Measurements from ENCODE around the gene B4GALNT3.

B4GALNT3 gene

DNA sequence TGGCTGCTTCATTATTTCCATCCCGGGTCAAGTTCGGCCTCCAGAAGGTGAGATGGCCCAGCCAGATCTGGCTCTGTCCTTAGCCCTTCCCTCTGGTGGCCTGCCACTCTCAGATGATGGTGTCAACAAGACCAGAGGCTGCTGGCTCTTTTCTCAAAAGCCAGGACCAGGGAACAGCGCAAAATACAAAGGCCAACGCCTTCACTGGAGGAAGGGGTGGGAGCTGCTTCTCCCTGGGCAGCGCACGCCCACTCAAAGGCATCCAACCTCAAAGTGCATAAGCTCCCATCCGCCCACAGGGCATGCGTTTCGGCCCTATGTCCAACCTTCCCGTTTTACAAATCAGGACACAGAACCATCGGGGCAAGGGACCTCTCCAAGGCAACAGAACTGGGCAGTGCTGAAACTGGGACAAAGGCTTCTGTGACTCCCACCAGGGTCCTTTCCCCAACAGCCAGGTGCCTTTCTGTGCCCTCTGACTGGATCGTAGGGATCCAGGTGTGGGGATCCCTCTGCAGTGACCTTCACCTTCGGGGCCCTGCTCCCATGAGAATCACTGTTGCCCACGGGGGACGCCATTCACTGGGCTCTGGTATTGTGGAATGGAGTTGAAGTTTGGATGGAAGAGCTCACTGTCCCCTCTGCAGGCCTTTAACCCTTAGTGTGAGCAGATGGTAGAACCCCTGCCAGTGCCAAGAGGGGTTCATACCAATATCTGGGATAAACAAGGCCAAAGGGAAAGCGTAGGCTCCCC, 126.8 kb downstream of the B4GALNT3 start:
- H3K4me3 Mint-ChIP-seq, result no peak overlapping the region
- no peak for DNase-seq
- H3K9me3 Mint-ChIP-seq, result no peaks in the 10 kb centered on the region

DNA sequence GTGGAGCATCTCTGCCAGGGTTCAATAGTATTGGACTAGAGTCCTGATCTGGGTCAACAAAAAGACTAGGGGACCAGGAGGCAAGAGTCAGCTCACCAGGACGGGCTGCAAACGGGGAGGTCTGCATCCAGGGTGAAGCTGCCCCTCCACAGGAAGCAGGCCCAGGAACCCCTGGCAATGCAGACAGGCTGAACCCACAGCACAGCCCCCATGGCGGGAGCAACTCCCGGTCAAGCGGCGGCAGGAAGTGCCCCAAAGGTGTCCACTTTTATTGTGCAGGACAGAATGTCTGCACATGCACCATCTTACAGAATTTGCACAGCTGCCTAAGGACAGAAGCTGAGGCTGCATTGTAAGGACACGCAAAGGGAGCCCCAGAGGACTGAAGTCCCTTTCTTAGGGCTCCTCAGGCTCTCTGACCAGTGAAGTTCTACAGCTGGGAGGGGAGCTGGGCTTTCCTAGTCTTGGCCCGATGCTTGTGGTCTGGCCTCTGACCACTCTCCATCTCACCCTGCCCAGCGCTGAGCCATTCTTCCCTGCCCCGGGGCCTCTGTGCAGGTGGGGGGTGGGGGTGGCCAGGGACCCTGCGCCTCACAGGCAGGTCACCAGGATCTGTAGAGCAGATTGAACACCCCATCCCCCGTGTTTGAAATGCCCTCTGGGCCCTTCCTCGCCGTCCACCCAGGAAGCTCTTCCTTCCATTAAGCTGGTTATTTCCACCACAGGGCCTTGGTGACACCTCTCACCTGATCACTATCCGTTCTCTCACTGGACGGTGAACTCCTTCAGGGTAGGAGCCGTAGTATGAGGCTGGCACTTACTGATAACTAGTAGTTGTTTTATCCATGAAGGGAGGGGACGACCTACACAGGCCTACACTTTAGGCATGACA, 127.6 kb downstream of the B4GALNT3 start:
- Mint-ChIP-seq H3K4me3 (no peak overlapping the region), H3K4me1 (ENCODE audit: low read depth in 2 of 2) (peaks cover 2 to 5% of the 10 kb centered on the region in 2 donors), H3K9me3 (no peaks in the 10 kb centered on the region), H3K27me3 (no peaks in the 10 kb centered on the region), H3K36me3 (ENCODE audit: insufficient read depth) (peaks cover 2% of the 10 kb centered on the region), H3K27ac (no peak overlapping the region)
- ATAC-seq (replicated peaks) (no peak), DNase-seq (no peak)

More for the DNA sequence above, 126.8 kb downstream of the B4GALNT3 start:
- H3K27ac Mint-ChIP-seq, result peak overlapping the region in 1 of 2 donors; percentile 9
- peaks cover 2% of the 10 kb centered on the region for H3K36me3 Mint-ChIP-seq (ENCODE audit: insufficient read depth)
- no peak for ATAC-seq (replicated peaks)
- H3K4me1 Mint-ChIP-seq (ENCODE audit: low read depth in 2 of 2), result peaks cover 2 to 5% of the 10 kb centered on the region in 2 donors
- H3K27me3 Mint-ChIP-seq, result no peaks in the 10 kb centered on the region

- Mint-ChIP-seq H3K36me3 (ENCODE audit: insufficient read depth) (peaks cover 2% of the 10 kb centered on the region), H3K27me3 (no peaks in the 10 kb centered on the region), H3K27ac (no peak overlapping the region), H3K9me3 (no peaks in the 10 kb centered on the region), H3K4me1 (ENCODE audit: low read depth in 2 of 2) (peaks cover 2 to 5% of the 10 kb centered on the region in 2 donors), H3K4me3 (no peak overlapping the region)
- DNase-seq (no peak), ATAC-seq (replicated peaks) (no peak)
Observed at GRCh38 chr12:588024-588322, 128.2 kb downstream of the B4GALNT3 start.

- Mint-ChIP-seq H3K4me1 (ENCODE audit: low read depth in 2 of 2) (peaks cover 2 to 5% of the 10 kb centered on the region in 2 donors), H3K27me3 (no peaks in the 10 kb centered on the region), H3K36me3 (ENCODE audit: insufficient read depth) (peaks cover 2% of the 10 kb centered on the region), H3K9me3 (no peaks in the 10 kb centered on the region), H3K4me3 (no peak overlapping the region), H3K27ac (no peak overlapping the region)
- DNase-seq, result no peak
- ATAC-seq (replicated peaks), result no peak
Observed at GRCh38 chr12:588646-589045, 128.9 kb downstream of the B4GALNT3 start.

- Mint-ChIP-seq H3K4me1 (ENCODE audit: low read depth in 2 of 2) (peaks cover 2 to 5% of the 10 kb centered on the region in 2 donors), H3K27me3 (no peaks in the 10 kb centered on the region), H3K9me3 (no peaks in the 10 kb centered on the region), H3K36me3 (ENCODE audit: insufficient read depth) (no peaks in the 10 kb centered on the region), H3K4me3 (no peak overlapping the region), H3K27ac (peak overlapping the region in 1 of 2 donors; percentile 55)
- no peak for DNase-seq
- ATAC-seq (replicated peaks), result no peak
Observed at GRCh38 chr12:590206-590750, 130.5 kb downstream of the B4GALNT3 start.

DNA sequence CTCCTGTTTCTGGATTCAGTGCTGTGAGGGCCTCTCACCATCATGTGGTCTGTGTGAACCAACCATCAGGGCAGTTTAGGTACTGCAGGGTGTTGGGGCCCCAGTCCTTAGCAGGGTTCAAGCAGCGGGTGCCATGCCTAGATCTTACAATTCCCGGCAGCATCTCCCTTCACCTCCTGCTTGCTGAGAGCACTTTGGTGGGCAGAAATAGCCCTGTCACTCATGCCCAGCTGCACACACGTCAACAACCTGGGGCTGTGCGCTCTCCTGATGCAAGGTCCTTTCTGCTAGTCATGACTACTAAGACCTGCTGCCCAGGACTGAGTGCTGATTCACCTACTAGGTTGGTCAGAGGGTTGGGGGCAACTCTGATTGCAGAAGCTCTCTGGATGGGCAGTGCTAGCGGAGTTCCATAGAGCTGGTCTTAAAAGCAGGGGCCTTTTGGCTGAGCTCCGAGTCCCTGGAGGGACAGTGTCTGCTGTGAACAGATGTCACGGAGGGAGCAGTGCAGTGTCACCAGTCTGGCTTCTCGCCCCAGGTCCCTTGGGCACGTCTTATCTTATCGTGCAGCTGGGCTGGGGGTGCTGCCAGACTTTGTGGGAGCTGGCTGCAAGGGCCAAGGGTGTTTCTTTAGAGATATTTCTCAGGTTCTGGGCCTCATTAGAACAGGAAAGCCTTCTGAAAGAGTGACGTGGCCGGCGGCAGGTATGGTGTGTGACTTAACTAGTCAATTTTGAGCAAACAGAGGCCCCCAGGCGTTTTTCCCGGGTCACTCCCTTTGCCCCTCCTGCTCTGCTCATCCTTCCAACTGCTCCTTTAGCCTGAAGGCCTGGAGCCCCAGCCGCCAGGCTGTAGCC, 131.7 kb downstream of the B4GALNT3 start:
- DNase-seq (no peak), ATAC-seq (replicated peaks) (peak; percentile 41)
- H3K27ac Mint-ChIP-seq, result peak overlapping the region in 1 of 2 donors; percentile 23
- H3K4me1 Mint-ChIP-seq (ENCODE audit: low read depth in 2 of 2), result peaks cover 0 to 2% of the 10 kb centered on the region in 2 donors
- H3K9me3 Mint-ChIP-seq, result no peaks in the 10 kb centered on the region
- no peak overlapping the region for H3K4me3 Mint-ChIP-seq
- no peaks in the 10 kb centered on the region for H3K27me3 Mint-ChIP-seq
- no peaks in the 10 kb centered on the region for H3K36me3 Mint-ChIP-seq (ENCODE audit: insufficient read depth)

- Mint-ChIP-seq H3K27me3 (no peaks in the 10 kb centered on the region), H3K9me3 (no peaks in the 10 kb centered on the region), H3K4me1 (ENCODE audit: low read depth in 2 of 2) (no peaks in the 10 kb centered on the region), H3K4me3 (no peak overlapping the region), H3K27ac (peak overlapping the region in 1 of 2 donors; percentile 23), H3K36me3 (ENCODE audit: insufficient read depth) (no peaks in the 10 kb centered on the region)
- no peak for DNase-seq
- no peak for ATAC-seq (replicated peaks)
Observed at GRCh38 chr12:592024-592505, 132.3 kb downstream of the B4GALNT3 start.

DNA sequence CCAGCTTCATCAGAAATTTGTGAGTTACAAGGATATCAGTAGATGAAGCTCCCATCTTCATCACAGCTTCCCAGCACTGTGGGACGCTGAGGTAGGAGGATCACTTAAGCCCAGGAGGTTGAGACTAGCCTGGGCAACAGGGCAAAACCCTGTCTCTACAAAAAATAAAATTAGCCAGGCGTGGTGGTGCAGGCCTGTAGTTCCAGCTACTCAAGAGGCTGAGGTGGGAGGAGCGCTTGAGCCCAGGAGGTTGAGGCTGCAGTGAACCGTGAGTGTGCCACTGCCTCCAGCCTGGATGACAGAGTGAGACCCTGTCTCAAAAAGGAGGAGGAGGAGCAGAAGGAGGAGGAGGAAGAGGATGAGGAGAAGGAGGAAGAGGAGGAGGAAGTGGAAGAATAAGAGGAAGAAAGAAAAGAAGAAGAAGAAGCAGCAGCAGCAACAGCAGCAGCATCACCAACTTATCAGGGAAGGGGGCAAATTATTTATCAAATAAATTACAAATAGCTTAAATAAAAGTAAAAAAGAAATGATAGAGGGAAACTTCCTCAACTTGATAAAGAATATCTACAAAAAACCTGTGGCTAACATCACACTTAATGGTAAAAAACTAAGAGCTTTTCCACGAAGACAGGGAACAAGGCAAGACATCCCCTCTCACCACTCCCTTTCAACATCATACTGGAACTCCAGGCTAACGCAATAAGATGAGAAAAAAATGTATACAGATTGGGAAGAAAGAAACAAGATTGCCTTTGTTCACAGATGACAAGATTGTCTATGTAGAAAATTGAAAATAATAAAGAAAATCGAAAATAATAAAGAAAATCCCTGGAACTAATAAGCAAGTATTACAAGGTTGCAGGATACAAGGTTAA, 133.9 kb downstream of the B4GALNT3 start:
- Mint-ChIP-seq H3K27ac (no peak overlapping the region), H3K4me3 (no peak overlapping the region), H3K27me3 (no peaks in the 10 kb centered on the region), H3K4me1 (ENCODE audit: low read depth in 2 of 2) (no peaks in the 10 kb centered on the region), H3K36me3 (ENCODE audit: insufficient read depth) (no peaks in the 10 kb centered on the region), H3K9me3 (no peaks in the 10 kb centered on the region)
- ATAC-seq (replicated peaks) (no peak), DNase-seq (no peak)

GRCh38 chr12:597926-598568, 138.3 kb downstream of the B4GALNT3 start:
- no peaks in the 10 kb centered on the region for H3K36me3 Mint-ChIP-seq (ENCODE audit: insufficient read depth)
- H3K4me3 Mint-ChIP-seq, result no peak overlapping the region
- DNase-seq, result no peak
- no peaks in the 10 kb centered on the region for H3K27me3 Mint-ChIP-seq
- H3K9me3 Mint-ChIP-seq, result no peaks in the 10 kb centered on the region
- H3K27ac Mint-ChIP-seq, result no peak overlapping the region
- no peaks in the 10 kb centered on the region for H3K4me1 Mint-ChIP-seq (ENCODE audit: low read depth in 2 of 2)
- no peak for ATAC-seq (replicated peaks)

DNA sequence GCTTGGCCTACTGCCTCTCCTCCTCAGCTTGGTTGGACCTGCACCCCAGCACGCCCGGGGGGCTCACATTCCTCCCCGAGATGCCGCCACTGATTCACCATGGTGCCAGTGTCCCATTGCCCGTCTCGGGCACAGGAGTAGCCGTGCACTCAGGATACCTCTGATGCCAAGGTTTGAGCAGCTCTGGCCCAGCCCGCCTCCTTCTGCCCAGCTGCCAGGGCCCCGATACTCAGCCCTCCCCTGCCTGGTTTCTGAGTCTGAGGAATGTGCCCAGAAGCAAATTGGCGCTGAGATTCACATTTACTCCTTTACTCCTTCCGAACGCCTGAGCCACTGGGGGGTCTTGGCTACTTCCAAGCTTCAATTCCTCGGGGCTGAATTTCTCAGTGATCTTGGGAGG, 140.0 kb downstream of the B4GALNT3 start:
- Mint-ChIP-seq H3K27ac (no peak overlapping the region), H3K4me3 (no peak overlapping the region)
- no peak for DNase-seq

DNA sequence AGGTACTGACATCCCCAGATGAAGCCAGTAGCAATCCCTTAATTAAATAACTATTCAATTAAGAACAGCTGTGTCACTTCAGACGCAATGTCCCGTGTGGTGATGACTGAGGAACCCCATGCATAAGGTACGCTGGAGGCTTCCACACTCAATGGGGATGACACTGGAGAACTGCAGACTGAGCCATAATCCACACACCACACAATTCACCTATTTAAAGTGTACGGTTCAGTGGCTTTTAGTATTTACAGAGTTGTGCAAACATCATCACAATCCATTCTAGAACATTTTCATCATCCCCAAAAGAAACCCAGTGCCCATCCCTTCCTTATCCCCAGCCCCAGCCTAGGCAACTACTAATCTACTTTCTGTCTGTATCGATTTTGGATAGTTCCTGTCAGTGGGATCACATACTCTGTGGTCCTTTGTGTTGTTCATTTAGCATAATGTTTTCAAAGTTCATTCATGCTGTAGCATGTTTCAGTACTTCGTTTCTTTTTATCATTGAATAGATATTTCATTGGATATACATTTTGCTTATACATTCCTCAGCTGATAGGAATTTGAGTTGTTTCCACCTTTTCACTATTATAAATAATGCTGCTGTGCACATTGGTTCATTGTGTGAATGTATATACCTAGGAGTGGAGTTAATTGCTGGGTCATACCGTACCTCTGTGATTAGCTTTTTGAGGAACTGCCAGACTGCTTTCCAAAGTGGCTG, 142.4 kb downstream of the B4GALNT3 start:
- no peaks in the 10 kb centered on the region for H3K27me3 Mint-ChIP-seq
- H3K36me3 Mint-ChIP-seq (ENCODE audit: insufficient read depth), result no peaks in the 10 kb centered on the region
- DNase-seq (no peak), ATAC-seq (replicated peaks) (no peak)
- no peak overlapping the region for H3K27ac Mint-ChIP-seq
- no peak overlapping the region for H3K4me3 Mint-ChIP-seq
- peaks cover 1 to 3% of the 10 kb centered on the region in 2 donors for H3K4me1 Mint-ChIP-seq (ENCODE audit: low read depth in 2 of 2)
- H3K9me3 Mint-ChIP-seq, result no peaks in the 10 kb centered on the region

More for the DNA sequence above, 140.0 kb downstream of the B4GALNT3 start:
- H3K9me3 Mint-ChIP-seq, result no peaks in the 10 kb centered on the region
- H3K27me3 Mint-ChIP-seq, result no peaks in the 10 kb centered on the region
- no peak for ATAC-seq (replicated peaks)
- H3K4me1 Mint-ChIP-seq (ENCODE audit: low read depth in 2 of 2), result no peaks in the 10 kb centered on the region
- H3K36me3 Mint-ChIP-seq (ENCODE audit: insufficient read depth), result no peaks in the 10 kb centered on the region
